ENCODE measurements around the gene PPCDC. TPM values are rescaled to one million over a fixed set of nuclear protein-coding genes. Genes with fewer than 3 reads are reported as not detected.

PPCDC gene
- total RNA-seq, 1 donor from 2014 or later: 7.3 TPM

DNA sequence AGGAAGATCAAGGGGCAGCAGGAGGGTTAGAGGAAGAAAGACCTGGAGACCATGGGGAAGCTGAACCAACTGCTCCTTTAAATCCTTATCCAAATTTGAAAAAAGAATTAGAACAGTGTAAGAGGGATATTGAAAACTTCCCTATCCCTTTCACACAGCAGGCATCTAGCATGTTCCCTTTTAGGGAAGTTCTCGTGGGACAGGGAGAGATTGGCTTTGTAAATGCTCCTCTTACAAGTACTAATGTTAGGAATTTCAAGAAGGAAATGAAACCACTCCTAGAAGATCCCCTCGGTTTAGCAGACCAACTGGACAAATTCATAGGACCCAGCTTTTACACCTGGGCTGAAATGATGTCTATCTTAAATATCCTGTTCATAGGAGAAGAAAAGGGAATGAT is 41.5 kb downstream of the PPCDC start:
- Mint-ChIP-seq H3K4me3 (ENCODE audit: unreplicated experiment) (no peak overlapping the region), H3K27me3 (ENCODE audit: low read depth, unreplicated experiment) (peaks cover 5% of the 10 kb centered on the region), H3K36me3 (ENCODE audit: low read depth, unreplicated experiment) (peaks cover 19% of the 10 kb centered on the region), H3K4me1 (ENCODE audit: low read depth, unreplicated experiment) (peaks cover 15% of the 10 kb centered on the region), H3K27ac (ENCODE audit: unreplicated experiment) (peak overlapping the region; percentile 0), H3K9me3 (ENCODE audit: unreplicated experiment) (peaks cover 32% of the 10 kb centered on the region)
- Histone ChIP-seq H4K20me1 (ENCODE audit: insufficient read depth, low read length) (no peaks in the 10 kb centered on the region), H3K27me3 (ENCODE audit: insufficient read depth, low read length) (no peaks in the 10 kb centered on the region), H3K9me3 (ENCODE audit: insufficient read depth, low read depth, low read length) (no peaks in the 10 kb centered on the region), H3K4me3 (ENCODE audit: insufficient read depth, low read depth, low read length) (no peak overlapping the region), H3K79me2 (ENCODE audit: insufficient read depth, low read length) (no peaks in the 10 kb centered on the region), H3K27ac (ENCODE audit: low read depth, low read length) (no peak overlapping the region), H2AFZ (ENCODE audit: low read depth, low read length) (no peak overlapping the region), H3K36me3 (ENCODE audit: insufficient read depth, low read length) (no peaks in the 10 kb centered on the region), H3K4me2 (ENCODE audit: low read length) (no peak overlapping the region), H3K9ac (ENCODE audit: low read length) (no peak overlapping the region), H3K4me1 (ENCODE audit: insufficient read depth, low read length) (peaks cover 19% of the 10 kb centered on the region)
- FAIRE-seq (no peak), DNase-seq (ENCODE audit: low read depth) (no peak)
- TF ChIP-seq, protein P1, sequence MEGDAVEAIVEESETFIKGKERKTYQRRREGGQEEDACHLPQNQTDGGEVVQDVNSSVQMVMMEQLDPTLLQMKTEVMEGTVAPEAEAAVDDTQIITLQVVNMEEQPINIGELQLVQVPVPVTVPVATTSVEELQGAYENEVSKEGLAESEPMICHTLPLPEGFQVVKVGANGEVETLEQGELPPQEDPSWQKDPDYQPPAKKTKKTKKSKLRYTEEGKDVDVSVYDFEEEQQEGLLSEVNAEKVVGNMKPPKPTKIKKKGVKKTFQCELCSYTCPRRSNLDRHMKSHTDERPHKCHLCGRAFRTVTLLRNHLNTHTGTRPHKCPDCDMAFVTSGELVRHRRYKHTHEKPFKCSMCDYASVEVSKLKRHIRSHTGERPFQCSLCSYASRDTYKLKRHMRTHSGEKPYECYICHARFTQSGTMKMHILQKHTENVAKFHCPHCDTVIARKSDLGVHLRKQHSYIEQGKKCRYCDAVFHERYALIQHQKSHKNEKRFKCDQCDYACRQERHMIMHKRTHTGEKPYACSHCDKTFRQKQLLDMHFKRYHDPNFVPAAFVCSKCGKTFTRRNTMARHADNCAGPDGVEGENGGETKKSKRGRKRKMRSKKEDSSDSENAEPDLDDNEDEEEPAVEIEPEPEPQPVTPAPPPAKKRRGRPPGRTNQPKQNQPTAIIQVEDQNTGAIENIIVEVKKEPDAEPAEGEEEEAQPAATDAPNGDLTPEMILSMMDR (IDR thresholded peaks at IDR 0.05; ENCODE audit: insufficient read depth, low read depth, low read length): no peak
- TF ChIP-seq EZH2 (IDR thresholded peaks at IDR 0.05; ENCODE audit: insufficient read depth, low read length): no peak

DNA sequence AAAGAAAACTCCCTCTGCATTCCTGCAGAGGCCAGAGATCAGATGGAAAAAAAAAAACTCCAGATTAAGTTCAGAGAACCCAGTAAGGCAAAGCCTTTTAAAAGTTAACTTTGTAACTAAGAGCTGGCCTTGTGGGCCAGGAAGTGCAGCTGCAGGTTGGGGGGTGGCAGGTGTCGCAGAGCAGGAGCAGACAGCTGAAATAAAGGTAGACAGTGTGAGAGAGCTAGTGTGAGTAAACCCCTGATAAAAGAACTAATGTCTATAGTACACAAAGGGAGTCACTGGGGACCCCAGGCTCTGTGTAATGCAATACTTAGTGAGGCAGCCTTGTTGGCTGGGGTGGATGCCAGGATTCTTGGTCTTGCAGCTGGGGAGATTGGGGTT is 42.1 kb downstream of the PPCDC start:
- TF ChIP-seq EZH2 (IDR thresholded peaks at IDR 0.05; ENCODE audit: insufficient read depth, low read length): no peak
- TF ChIP-seq, protein P1 (IDR thresholded peaks at IDR 0.05; ENCODE audit: insufficient read depth, low read depth, low read length): no peak
- Histone ChIP-seq H4K20me1 (ENCODE audit: insufficient read depth, low read length) (no peaks in the 10 kb centered on the region), H3K4me1 (ENCODE audit: insufficient read depth, low read length) (peaks cover 19% of the 10 kb centered on the region), H3K9ac (ENCODE audit: low read length) (no peak overlapping the region), H3K4me3 (ENCODE audit: insufficient read depth, low read depth, low read length) (no peak overlapping the region), H2AFZ (ENCODE audit: low read depth, low read length) (no peak overlapping the region), H3K4me2 (ENCODE audit: low read length) (peak overlapping the region; percentile 46), H3K79me2 (ENCODE audit: insufficient read depth, low read length) (no peaks in the 10 kb centered on the region), H3K36me3 (ENCODE audit: insufficient read depth, low read length) (no peaks in the 10 kb centered on the region), H3K27ac (ENCODE audit: low read depth, low read length) (no peak overlapping the region), H3K27me3 (ENCODE audit: insufficient read depth, low read length) (no peaks in the 10 kb centered on the region), H3K9me3 (ENCODE audit: insufficient read depth, low read depth, low read length) (no peaks in the 10 kb centered on the region)
- FAIRE-seq (no peak), DNase-seq (ENCODE audit: low read depth) (peak; percentile 18)
- Mint-ChIP-seq H3K4me3 (ENCODE audit: unreplicated experiment) (no peak overlapping the region), H3K9me3 (ENCODE audit: unreplicated experiment) (peaks cover 35% of the 10 kb centered on the region), H3K27me3 (ENCODE audit: low read depth, unreplicated experiment) (peaks cover 5% of the 10 kb centered on the region), H3K36me3 (ENCODE audit: low read depth, unreplicated experiment) (peaks cover 19% of the 10 kb centered on the region), H3K27ac (ENCODE audit: unreplicated experiment) (no peak overlapping the region), H3K4me1 (ENCODE audit: low read depth, unreplicated experiment) (peaks cover 15% of the 10 kb centered on the region)

DNA sequence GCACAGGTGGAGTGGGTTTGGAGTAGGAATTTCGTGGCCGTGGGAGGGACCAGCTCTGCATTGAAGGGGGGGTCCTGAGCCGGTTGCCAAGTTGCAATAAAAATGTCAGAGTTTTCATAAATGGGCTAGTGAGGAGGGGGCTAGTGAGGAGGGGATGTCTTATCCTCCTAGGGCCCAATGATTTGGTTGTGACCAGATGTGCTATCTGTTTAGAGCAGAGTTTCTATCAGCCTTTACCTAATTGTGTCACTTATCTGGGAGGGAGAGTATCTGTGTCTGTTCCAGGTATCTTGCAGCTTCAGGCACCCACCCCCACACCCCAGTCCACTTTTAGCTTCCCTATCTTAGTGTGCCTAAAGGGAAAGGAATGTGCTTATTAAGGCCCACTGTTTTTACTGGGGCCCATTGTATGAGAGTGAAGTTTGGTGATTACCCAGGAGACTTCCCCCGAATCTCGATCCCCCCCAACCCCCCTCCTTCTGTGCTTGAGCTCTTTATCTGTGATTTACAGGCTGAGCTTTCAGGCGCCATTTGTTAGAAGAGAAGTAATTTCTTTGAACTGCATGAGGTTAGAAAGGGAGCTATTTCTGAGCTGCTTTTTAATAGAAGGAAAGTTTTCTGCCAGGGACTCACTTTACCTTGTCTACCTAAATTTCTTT is 42.6 kb downstream of the PPCDC start:
- Mint-ChIP-seq H3K27ac (ENCODE audit: unreplicated experiment) (no peak overlapping the region), H3K36me3 (ENCODE audit: low read depth, unreplicated experiment) (peaks cover 19% of the 10 kb centered on the region)
- H3K4me3 ChIP-seq (ENCODE audit: insufficient read depth, low read depth, low read length): no peak overlapping the region

More for the DNA sequence above, 42.6 kb downstream of the PPCDC start:
- Histone ChIP-seq H2AFZ (ENCODE audit: low read depth, low read length) (no peak overlapping the region), H3K27me3 (ENCODE audit: insufficient read depth, low read length) (no peaks in the 10 kb centered on the region), H3K9ac (ENCODE audit: low read length) (no peak overlapping the region), H3K4me2 (ENCODE audit: low read length) (peak overlapping the region; percentile 46), H3K79me2 (ENCODE audit: insufficient read depth, low read length) (no peaks in the 10 kb centered on the region), H3K27ac (ENCODE audit: low read depth, low read length) (no peak overlapping the region), H3K36me3 (ENCODE audit: insufficient read depth, low read length) (no peaks in the 10 kb centered on the region), H4K20me1 (ENCODE audit: insufficient read depth, low read length) (no peaks in the 10 kb centered on the region), H3K4me1 (ENCODE audit: insufficient read depth, low read length) (peaks cover 19% of the 10 kb centered on the region), H3K9me3 (ENCODE audit: insufficient read depth, low read depth, low read length) (no peaks in the 10 kb centered on the region)
- Mint-ChIP-seq H3K27me3 (ENCODE audit: low read depth, unreplicated experiment) (peaks cover 8% of the 10 kb centered on the region), H3K4me1 (ENCODE audit: low read depth, unreplicated experiment) (peaks cover 14% of the 10 kb centered on the region), H3K9me3 (ENCODE audit: unreplicated experiment) (peaks cover 35% of the 10 kb centered on the region), H3K4me3 (ENCODE audit: unreplicated experiment) (no peak overlapping the region)
- FAIRE-seq (no peak), DNase-seq (ENCODE audit: low read depth) (peak; percentile 39)
- TF ChIP-seq, protein P1 (IDR thresholded peaks at IDR 0.05; ENCODE audit: insufficient read depth, low read depth, low read length): no peak
- TF ChIP-seq EZH2 (IDR thresholded peaks at IDR 0.05; ENCODE audit: insufficient read depth, low read length): no peak
